K562 (cell line): ENCODE data around the gene E2F2. TPM values are rescaled to one million over a fixed set of nuclear protein-coding genes. Genes with fewer than 3 reads are reported as not detected.
A peak's percentile ranks its signal among the peaks of the same experiment; 100 is the strongest.

Source experiments
- CHD4 ChIP-seq: fragments of 200-600 bp; sonication (generic); IDR thresholded peaks from 3 replicates; pipeline ENCODE4 v1.6.1; 2012; ENCODE audit warnings: low read depth, mild to moderate bottlenecking, mixed read lengths, low read length, inconsistent platforms; ENCODE audit not compliant: insufficient read depth, insufficient replicate concordance, poor library complexity, severe bottlenecking
- CREB1 ChIP-seq, 2 experiments: sonication (generic) in 1 of 2; formaldehyde crosslinking in 1 of 2; IDR thresholded peaks; 2 replicates each; pipeline versions ENCODE4 v1.6.1 to v1.8.0; 2012 to 2022; ENCODE audit warnings: inconsistent platforms in 1 of 2, mild to moderate bottlenecking in 1 of 2, missing genetic modification reagents in 1 of 2, moderate library complexity in 1 of 2
- DIDO1 ChIP-seq: fragments of 450-650 bp; IDR thresholded peaks from 2 replicates; pipeline ENCODE4 v1.6.1; 2016; ENCODE audit warnings: low read depth, missing biosample characterization, missing genetic modification characterization
- FOS ChIP-seq: IDR thresholded peaks from 3 replicates; pipeline ENCODE4 v1.6.1; 2011; ENCODE audit not compliant: insufficient read length; ENCODE audit errors: extremely low read depth
- FOXJ2 ChIP-seq: fragments of 200-800 bp; sonication (Bioruptor generic); IDR thresholded peaks from 2 replicates; pipeline ENCODE4 v1.6.1; 2016; ENCODE audit warnings: missing genetic modification characterization, missing compliant biosample characterization
- HDAC1 ChIP-seq, 2 experiments: fragments of 450-650 bp; IDR thresholded peaks; 2 replicates each; pipeline ENCODE4 v1.6.1; 2016 to 2017; ENCODE audit warnings: inconsistent platforms in 1 of 2, mild to moderate bottlenecking in 1 of 2, moderate library complexity in 1 of 2
- ID3 ChIP-seq, 2 experiments: fragments of 250-450 bp in 1 of 2; fragments of 450-650 bp in 1 of 2; sonication (Bioruptor Pico) in 1 of 2; IDR thresholded peaks; 2 replicates each; pipeline versions ENCODE4 v1.6.1 to v1.8.0; 2016 to 2021; ENCODE audit warnings: mild to moderate bottlenecking in 2 of 2, moderate library complexity in 2 of 2, missing compliant biosample characterization in 1 of 2, missing genetic modification characterization in 1 of 2
- KLF13 ChIP-seq: fragments of 450-650 bp; IDR thresholded peaks from 2 replicates; pipeline ENCODE4 v1.6.1; 2016; ENCODE audit warnings: missing genetic modification characterization, low read depth, mild to moderate bottlenecking, missing compliant biosample characterization, moderate library complexity, borderline replicate concordance
- MNT ChIP-seq, 2 experiments: fragments of 450-650 bp; conservative IDR thresholded peaks; 2 replicates each; pipeline ENCODE4 v1.6.1; 2017; ENCODE audit warnings: mild to moderate bottlenecking in 2 of 2, moderate library complexity in 2 of 2
- NFATC3 ChIP-seq: fragments of 450-650 bp; IDR thresholded peaks from 2 replicates; pipeline ENCODE4 v1.6.1; 2017; ENCODE audit warnings: mild to moderate bottlenecking
- NR3C1 ChIP-seq: sonication (generic); formaldehyde crosslinking; IDR thresholded peaks from 2 replicates; pipeline ENCODE4 v1.8.1; 2022; ENCODE audit warnings: missing genetic modification reagents
- NUFIP1 ChIP-seq: fragments of 450-650 bp; IDR thresholded peaks from 2 replicates; pipeline ENCODE4 v1.6.1; 2018; ENCODE audit not compliant: partially characterized antibody
- OTX1 ChIP-seq: fragments of 450-650 bp; formaldehyde crosslinking; IDR thresholded peaks from 2 replicates; pipeline ENCODE4 v1.4.0; 2022; ENCODE audit warnings: mild to moderate bottlenecking
- POLR2A ChIP-seq: fragments of 450-650 bp; conservative IDR thresholded peaks from 2 replicates; pipeline ENCODE4 v1.6.1; 2016
- RAD51 ChIP-seq: fragments of 450-650 bp; IDR thresholded peaks from 2 replicates; pipeline ENCODE4 v1.7.1; 2016; ENCODE audit warnings: low read depth, mild to moderate bottlenecking, borderline replicate concordance
- RFX1 ChIP-seq: fragments of 450-650 bp; IDR thresholded peaks from 2 replicates; pipeline ENCODE4 v1.6.1; 2016; ENCODE audit warnings: mild to moderate bottlenecking, moderate library complexity
- RNF2 ChIP-seq: sonication (generic); IDR thresholded peaks from 2 replicates; pipeline ENCODE4 v1.6.1; 2016
- SAFB2 ChIP-seq: fragments of 200-400 bp; formaldehyde crosslinking; IDR thresholded peaks from 2 replicates; pipeline ENCODE4 v1.6.1; 2018; ENCODE audit warnings: borderline replicate concordance, low read length, low read depth, moderate library complexity; ENCODE audit not compliant: severe bottlenecking
- ZBTB1 ChIP-seq: sonication (generic); formaldehyde crosslinking; IDR thresholded peaks from 2 replicates; pipeline ENCODE4 v1.8.1; 2023; ENCODE audit warnings: missing genetic modification reagents, low read depth, mild to moderate bottlenecking, borderline replicate concordance
- ZBTB9 ChIP-seq: fragments of 450-650 bp; formaldehyde crosslinking; IDR thresholded peaks from 2 replicates; pipeline ENCODE4 v1.4.0; 2020; ENCODE audit warnings: mild to moderate bottlenecking, moderate library complexity
- ZNF217 ChIP-seq: sonication (generic); formaldehyde crosslinking; IDR thresholded peaks from 2 replicates; pipeline ENCODE4 v1.8.0; 2022; ENCODE audit warnings: mild to moderate bottlenecking, missing genetic modification reagents
- ZNF444 ChIP-seq: fragments of 250-450 bp; sonication (Bioruptor Pico); IDR thresholded peaks from 2 replicates; pipeline ENCODE4 v1.4.0; 2020; ENCODE audit warnings: mild to moderate bottlenecking, moderate library complexity
- ZNF584 ChIP-seq: fragments of 200-800 bp; sonication (Bioruptor generic); IDR thresholded peaks from 2 replicates; pipeline ENCODE4 v1.6.1; 2016; ENCODE audit warnings: low read depth, mild to moderate bottlenecking, missing genetic modification characterization, missing compliant biosample characterization
- polyA plus RNA-seq, 8 experiments: library from polyadenylated mRNA; depleted of rRNA in 4 of 8; stranded (reverse) in 5 of 8; unstranded in 3 of 8; fragments of >200 nt; fragmentation: Nextera tagmentation in 2 of 8; fragmentation: Illumina TruSeq in 1 of 8; extraction: Ambion mirVana in 2 of 8; extraction: Trizol in 1 of 8; gene quantifications; 2 replicates each; pipeline versions ENCODE4 v1.2.1 to v1.2.3, GENCODE V29; 2011 to 2014; ENCODE audit warnings: inconsistent platforms in 1 of 8, missing spikeins in 1 of 8
- total RNA-seq, 7 experiments: library from RNA; depleted of rRNA in 6 of 7; stranded (reverse); fragments of >200 nt in 6 of 7; fragmentation: Illumina TruSeq in 2 of 7; extraction: Trizol in 2 of 7; gene quantifications; 2 replicates each; pipeline versions ENCODE4 v1.2.1 to v1.2.3, GENCODE V29; 2011 to 2021; ENCODE audit warnings: low replicate concordance in 1 of 7

The E2F2 gene
- total and polyA plus RNA-seq, 9 of the 15 experiments (the other 6 are each of a cell fraction or from before 2014, with no cell fraction given): 3.1 to 25.3 (median 11.4) TPM

- no peak for TF ChIP-seq DIDO1
- TF ChIP-seq HDAC1 (IDR thresholded peaks at IDR 0.05): peak; percentile 36 to 73; a peak in 3 of 4 replicates
- TF ChIP-seq NUFIP1: no peak
- TF ChIP-seq POLR2A: peak; percentile 64
- no peak for TF ChIP-seq KLF13 (tag)
- no peak for TF ChIP-seq ZBTB1 (CRISPR knock-in tag)
- peak; percentile 52; the same call in 1 of the 2 replicates for TF ChIP-seq NR3C1 (CRISPR knock-in tag)
- TF ChIP-seq CHD4: peak; percentile 99
- TF ChIP-seq CREB1 (IDR thresholded peaks at IDR 0.05): no peak; the same call in 1 of the 2 replicates
- TF ChIP-seq CREB1 (CRISPR knock-in tag; IDR thresholded peaks at IDR 0.05): 0 out of 2 replicates have a peak, but pooled peaks have one; percentile 39
- no peak for TF ChIP-seq SAFB2
- TF ChIP-seq MNT (conservative IDR thresholded peaks at IDR 0.05): peak; percentile 67 to 68; a peak in 3 of 4 replicates
- peak; percentile 69; the same call in 1 of the 2 replicates for TF ChIP-seq FOXJ2 (tag)
- TF ChIP-seq ZNF217 (CRISPR knock-in tag): no peak
- no peak for TF ChIP-seq ZNF444
- no peak for TF ChIP-seq ZBTB9 (CRISPR knock-in tag)
- TF ChIP-seq ZNF584 (CRISPR knock-in tag): no peak
- 0 out of 2 replicates have a peak, but pooled peaks have one; percentile 20 for TF ChIP-seq RAD51
- TF ChIP-seq FOS: no peak
- no peak; the same call in 1 of the 2 replicates for TF ChIP-seq OTX1 (CRISPR knock-in tag)
- 0 out of 2 replicates have a peak, but pooled peaks have one; percentile 70 for TF ChIP-seq NFATC3
- 0 out of 2 replicates have a peak, but pooled peaks have one; percentile 24 for TF ChIP-seq RNF2
- no peak for TF ChIP-seq ID3 (CRISPR knock-in tag; IDR thresholded peaks at IDR 0.05)
- TF ChIP-seq ID3 (tag; IDR thresholded peaks at IDR 0.05): 0 out of 2 replicates have a peak, but pooled peaks have one; percentile 43
- TF ChIP-seq RFX1: no peak
These were observed 46.6 kb downstream of the E2F2 start (continued) for GRCh38 chr1:23484253-23485001.
